Suppressor macrophage treated with lipopolysaccharide for 4 hours (primary cell): ENCODE measurements around the gene PFN4.
A peak's percentile ranks its signal among the peaks of the same experiment; 100 is the strongest.
"Not testable (repeated sequence)": the region's sequence is repeated elsewhere in the genome, so short reads cannot be mapped to it uniquely, and the experiment has no call there.

Experiments used
- DNase-seq: peaks from one replicate; pipeline ENCODE4 v3.0.0-alpha.2; 2020

The PFN4 gene

GRCh38 chr2:24110660-24111303 lies 12.4 kb downstream of the PFN4 start:
- DNase-seq, result no peak

DNA sequence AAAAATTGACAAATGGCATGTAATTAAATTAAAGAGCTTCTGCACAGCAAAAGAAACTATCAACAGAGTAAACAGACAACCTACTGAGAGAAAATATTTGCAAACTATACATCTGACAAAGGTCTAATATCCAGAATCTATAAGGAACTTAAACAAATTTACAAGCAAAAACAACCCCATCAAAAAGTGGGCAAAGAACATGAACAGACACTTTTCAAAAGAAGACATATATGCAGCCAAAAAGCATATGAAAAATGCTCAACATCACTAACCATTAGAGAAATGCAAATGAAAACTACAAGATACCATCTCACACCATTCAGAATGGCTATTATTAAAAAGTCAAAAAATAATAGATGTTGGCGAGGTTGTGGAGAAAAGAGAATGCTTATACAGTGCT lies 13.7 kb downstream of the PFN4 start:
- not testable (repeated sequence) for DNase-seq

DNA sequence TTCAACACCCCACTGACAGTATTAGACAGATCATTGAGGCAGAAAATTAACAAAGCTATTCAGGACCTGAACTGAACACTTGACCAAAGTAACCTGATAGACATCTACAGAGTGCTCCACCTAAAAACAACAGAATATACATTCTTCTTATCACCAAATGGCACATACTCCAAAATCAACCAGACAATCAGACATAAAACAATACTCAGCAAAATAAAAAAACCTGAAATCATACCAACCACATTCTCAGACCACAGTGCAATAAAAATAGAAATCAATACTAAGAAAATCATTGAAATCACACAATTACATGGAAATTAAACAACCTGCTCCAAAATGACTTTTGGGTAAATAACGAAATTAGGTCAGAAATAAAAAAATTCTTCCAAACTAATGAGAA lies 15.8 kb downstream of the PFN4 start:
- no peak for DNase-seq

DNA sequence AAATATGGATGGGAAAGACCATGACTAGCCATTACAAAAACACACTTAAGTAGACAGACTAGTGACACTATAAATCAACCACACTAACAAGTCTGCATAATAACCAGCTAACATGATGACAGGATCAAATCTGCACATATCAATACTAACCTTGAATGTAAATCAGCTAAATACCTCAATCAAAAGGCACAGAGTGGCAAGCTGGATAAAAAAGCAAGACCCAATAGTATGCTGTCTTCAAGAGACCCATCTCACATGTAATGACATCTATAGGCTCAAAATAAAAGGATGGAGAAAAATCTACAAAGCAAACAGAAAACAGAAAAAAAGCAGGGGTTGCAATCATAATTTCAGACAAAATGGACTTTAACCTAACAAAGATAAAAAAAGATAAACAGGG lies 16.3 kb downstream of the PFN4 start:
- DNase-seq, result no peak

DNA sequence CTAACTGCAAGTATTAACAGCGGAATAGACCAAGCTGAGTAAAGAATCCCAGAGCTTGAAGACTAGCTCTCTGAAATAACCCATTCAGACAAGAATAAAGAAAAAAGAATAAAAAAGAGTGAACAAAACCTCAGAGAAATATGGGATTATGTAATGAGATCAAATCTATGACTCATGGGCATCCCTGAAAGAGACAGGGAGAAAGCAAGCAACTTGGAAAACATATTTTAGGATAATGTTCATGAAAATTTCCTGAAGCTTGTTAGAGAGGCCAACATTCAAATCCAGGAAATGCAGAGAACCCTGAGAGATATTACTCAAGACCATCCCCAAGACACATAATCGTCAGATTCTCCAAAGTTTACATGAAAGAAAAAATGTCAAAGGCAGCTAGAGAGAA lies 17.3 kb downstream of the PFN4 start:
- no peak for DNase-seq

- no peak for DNase-seq
Observed at GRCh38 chr2:24104906-24105305, 18.2 kb downstream of the PFN4 start.

- DNase-seq, result no peak
Observed at GRCh38 chr2:24104110-24104650, 19.0 kb downstream of the PFN4 start.

DNA sequence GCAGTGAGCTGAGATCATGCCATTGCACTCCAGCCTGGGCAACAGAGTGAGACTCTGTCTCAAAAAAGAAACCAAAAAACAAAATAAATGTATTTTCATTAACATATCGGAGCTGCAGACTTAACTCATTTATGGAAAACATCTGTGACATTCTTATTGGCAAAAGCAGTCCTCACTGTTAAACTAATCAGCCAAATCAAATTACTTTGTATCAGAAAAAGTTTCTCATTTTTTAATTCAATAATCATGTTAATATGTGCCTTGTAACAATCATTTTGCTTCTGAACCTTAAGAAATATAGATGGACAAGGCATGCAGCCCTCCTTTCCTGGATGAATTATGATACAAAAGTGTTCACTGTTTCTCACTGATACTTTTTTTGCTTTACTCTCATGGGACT lies 20.5 kb downstream of the PFN4 start:
- DNase-seq, result no peak

DNA sequence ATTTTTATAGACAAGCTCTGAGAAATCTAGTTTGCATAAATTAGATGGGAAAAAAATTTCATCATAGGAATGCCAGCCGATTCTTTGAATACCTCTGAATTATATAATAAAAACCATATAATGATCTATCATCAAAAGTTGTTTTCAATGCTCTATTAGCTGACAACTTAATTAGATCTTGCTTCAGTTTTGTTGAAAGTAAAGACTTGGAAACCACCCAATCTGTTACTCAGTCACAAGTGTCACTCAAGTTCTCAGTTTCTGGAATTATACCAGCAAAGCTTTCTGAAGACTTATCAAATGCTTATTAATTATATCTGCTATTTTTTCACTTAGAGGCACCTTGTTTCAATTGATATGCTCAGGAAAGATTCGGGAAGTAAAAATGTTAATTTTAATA lies 21.1 kb downstream of the PFN4 start:
- DNase-seq, result no peak

DNA sequence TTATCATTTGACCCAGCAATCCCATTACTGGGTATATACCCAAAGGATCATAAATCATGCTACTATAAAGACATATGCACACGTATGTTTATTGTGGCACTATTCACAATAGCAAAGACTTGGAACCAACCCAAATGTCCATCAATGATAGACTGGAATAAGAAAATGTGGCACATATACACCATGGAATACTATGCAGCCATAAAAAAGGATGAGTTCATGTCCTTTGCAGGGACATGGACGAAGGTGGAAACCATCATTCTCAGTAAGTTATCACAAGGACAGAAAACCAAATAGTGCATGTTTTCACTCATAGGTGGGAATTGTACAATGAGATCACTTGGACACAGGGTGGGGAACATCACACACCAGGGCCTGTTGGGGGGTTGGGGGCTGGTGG lies 22.4 kb downstream of the PFN4 start:
- not testable (repeated sequence) for DNase-seq

DNA sequence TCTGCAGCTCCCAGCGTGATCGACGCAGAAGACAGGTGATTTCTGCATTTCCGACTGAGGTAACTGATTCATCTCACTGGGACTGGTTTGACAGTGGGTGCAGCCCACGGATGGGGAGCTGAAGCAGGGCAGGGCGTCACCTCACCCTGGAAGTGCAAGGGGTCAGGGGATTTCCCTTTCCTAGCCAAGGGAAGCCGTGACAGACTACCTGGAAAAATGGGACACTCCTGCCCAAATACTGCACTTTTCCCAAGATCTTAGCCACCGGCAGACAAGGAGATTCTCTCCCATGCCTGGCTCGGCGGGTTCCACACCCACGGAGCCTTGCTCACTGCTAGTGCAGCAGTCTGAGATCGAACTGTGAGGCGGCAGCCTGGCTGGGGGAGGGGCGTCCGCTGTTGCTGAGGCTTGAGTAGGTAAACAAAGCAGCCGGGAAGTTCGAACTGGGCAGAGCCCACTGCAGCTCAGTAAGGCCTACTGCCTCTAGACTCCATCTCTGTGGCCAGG lies 27.9 kb downstream of the PFN4 start:
- DNase-seq, result not testable (repeated sequence)

GRCh38 chr2:24093270-24093669 lies 29.9 kb downstream of the PFN4 start:
- not testable (repeated sequence) for DNase-seq

DNA sequence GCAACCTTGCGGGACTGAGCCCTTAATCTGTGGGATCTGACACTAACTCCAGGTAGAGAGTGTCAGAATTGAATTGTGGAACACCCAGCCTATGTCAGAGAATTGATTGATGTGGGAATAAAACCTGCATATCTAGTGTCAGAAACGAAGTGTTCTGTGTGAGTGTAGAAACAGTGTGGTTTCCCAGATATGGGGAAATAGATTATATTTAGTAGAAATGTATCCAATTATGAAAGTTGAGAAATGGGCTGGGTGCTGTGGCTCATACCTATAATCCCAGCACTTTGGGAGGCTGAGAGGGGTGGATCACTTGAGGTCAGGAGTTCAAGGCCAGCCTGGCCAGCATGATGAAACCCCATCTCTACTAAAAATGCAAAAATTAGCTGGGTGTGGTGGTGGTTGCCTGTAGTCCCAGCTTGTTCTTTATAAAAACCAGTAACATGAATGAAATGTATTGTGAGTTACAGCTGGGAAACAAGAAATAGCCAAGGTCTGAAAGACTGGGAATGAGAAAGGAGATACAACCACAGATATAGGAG lies 34.2 kb downstream of the PFN4 start:
- no peak for DNase-seq

DNA sequence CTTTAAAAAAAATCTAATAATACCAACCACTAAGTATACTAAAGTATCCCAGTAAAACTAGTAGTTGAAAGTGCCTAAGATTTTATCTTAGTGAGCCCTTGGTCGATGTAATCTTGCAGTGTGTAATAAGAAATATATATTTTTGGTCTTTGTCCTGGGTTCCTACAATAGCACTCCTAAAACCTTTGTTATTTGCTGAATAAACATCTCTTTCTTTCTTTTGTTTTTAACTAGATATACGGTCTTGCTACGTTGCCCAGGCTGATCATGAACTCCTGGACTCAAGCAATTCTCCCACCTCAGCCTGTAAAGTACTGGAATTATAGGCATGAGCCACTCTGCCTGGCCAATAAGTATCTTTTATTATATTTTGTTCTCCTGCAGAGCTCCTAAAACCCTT lies 36.1 kb downstream of the PFN4 start:
- no peak for DNase-seq

- DNase-seq, result no peak
Observed at GRCh38 chr2:24086241-24086640, 36.9 kb downstream of the PFN4 start.

GRCh38 chr2:24085200-24085489 lies 38.0 kb downstream of the PFN4 start:
- DNase-seq, result no peak

GRCh38 chr2:24084386-24085199 lies 38.5 kb downstream of the PFN4 start, which contains the start of gene TP53I3:
TP53I3 (minus strand) TSS chr2:24084834; CDS start chr2:24084326, 508 bp downstream.
- peak; percentile 95 for DNase-seq

DNA sequence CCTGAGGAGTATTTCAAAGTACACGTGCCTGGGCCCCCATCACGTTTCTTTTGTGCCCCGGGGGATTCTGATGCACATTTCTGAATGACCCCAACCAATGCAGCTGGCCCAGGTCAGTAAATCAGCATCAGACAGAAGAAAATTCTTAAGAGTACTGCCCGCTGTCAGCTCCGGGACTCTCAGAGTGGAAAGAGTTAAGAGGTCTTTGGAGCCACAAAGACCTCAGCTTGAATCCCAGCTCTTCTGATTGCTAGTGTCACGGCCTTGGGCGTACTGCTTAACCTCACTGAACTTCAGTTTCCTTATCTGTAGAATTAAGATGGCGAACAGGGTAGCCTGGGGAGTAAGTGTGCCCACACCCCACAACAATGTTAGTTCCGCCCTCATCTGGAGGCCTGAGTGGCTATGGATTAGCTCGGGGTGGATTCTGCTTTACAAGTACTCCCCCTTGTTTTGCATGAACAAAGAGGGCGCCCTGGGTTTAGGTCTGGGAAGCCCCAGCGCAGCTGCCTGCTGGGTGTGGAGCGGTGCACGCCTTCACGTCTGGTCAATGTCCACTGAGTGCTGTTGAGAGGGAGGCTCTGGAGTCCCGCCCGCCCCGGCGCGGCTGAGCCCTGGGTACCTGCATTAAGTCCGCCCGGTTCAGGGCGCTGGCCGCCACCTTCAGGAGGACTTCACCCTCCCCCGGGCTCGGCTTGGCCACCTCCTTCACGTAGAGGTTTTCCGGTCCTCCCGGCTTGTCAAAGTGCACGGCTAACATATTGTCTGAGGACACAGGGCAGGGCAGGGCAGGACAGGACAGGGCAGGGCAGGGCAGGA lies 39.4 kb downstream of the PFN4 start:
- DNase-seq, result peak; percentile 79

- no peak for DNase-seq
Observed at GRCh38 chr2:24082787-24083566, 40.2 kb downstream of the PFN4 start.

DNA sequence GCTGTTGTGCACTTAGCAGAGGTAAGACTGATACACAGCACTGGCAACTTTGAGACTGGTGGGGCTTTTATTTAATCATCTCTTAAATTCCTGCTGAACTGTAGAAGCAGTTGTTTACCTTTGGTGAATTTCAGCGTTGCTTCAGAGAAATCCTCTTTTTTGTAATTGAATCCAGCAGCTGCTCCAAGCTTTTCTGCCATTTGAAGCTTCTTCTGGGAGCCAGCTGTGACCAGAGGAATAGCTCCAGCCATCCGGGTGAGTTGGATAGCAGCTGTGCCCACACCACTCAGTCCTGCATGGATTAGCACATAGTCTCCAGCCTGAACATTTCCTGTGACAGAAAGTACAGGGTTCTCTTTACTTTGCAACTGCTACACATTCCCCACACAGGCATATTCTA lies 42.4 kb downstream of the PFN4 start:
- DNase-seq, result no peak

DNA sequence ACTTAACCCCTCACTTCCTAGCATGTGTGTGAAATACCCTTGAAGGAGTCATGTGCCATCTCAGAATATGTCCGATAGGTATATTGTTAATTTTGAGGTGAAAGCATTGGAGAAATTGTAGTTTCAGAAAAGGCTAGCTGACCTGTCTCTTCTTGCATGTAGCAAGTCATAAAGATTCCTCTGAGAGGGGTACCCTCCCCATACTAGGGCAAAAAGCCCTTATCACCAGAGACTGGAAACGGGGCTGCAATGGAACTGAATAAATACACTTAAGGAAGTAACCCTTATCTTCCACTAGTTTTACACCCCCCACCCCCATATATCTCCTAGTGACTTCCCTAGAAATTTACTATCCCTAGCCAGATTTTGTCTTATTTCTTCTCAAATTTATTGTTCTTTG lies 45.3 kb downstream of the PFN4 start:
- no peak for DNase-seq

DNA sequence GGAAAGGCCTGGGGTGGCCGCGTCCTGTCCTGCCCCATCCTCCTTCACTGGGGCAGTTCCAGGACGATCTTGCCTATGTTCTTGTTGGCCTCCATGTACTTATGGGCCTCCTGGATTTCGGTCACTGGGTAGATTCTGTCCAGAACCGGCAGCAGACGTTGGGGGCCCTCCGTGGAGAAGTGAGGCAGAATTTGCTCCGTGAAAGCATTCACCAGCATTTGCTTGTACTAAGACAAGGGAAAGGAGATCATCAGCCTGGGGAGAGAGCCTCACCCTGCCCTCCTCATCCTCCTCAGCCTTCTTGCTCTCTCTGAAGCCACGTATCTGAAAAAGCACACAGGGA lies 45.6 kb downstream of the PFN4 start:
- DNase-seq, result no peak
